SK-N-SH (cell line): ENCODE measurements around the gene GFPT2. TPM values are rescaled to one million over a fixed set of nuclear protein-coding genes. Genes with fewer than 3 reads are reported as not detected.

ENCODE experiments used
- CTCF ChIA-PET: fragments of 300-600, 350-600 bp; formaldehyde crosslinking; extraction: SDS; loops from one replicate; lab custom pipeline; 2021; lab: Yijun Ruan, JAX
- POLR2A ChIA-PET: fragments of 350-600 bp; sonication (Branson Sonifier 250); formaldehyde crosslinking; extraction: SDS; loops from one replicate; lab custom pipeline; 2020; ENCODE audit warnings: antibody characterized with exemption, inconsistent platforms; lab: Yijun Ruan, JAX
- DNase-seq: peaks from one replicate; pipeline ENCODE4 v3.0.0; 2012
- H2AFZ ChIP-seq: fragments of 200-600 bp; sonication (generic); 2 replicates; pipeline ENCODE4 v1.8.1; 2016; ENCODE audit warnings: antibody characterized with exemption, mild to moderate bottlenecking, low read depth
- H3F3A ChIP-seq: fragments of 200-600 bp; sonication (generic); replicated peaks from 2 replicates; pipeline ENCODE3; 2016; ENCODE audit warnings: antibody characterized with exemption, mild to moderate bottlenecking; ENCODE audit not compliant: insufficient read depth
- H3K27ac ChIP-seq, 2 experiments: fragments of 200-500 bp in 1 of 2; fragments of 200-600 bp in 1 of 2; sonication (Bioruptor generic) in 1 of 2; sonication (generic), shearing (Covaris generic) in 1 of 2; 2 replicates each; pipeline versions ENCODE4 v1.5.1 to v1.6.1; 2014 to 2016; ENCODE audit warnings: low read depth in 2 of 2, inconsistent platforms in 1 of 2, low read length in 1 of 2, mild to moderate bottlenecking in 1 of 2, mixed read lengths in 1 of 2
- H3K27me3 ChIP-seq: fragments of 200-600 bp; sonication (generic), shearing (Covaris generic); 2 replicates; pipeline ENCODE4 v1.6.1; 2016; ENCODE audit warnings: mixed run types; ENCODE audit not compliant: insufficient read depth
- H3K36me3 ChIP-seq, 2 experiments: fragments of 200-500 bp in 1 of 2; fragments of 200-600 bp in 1 of 2; sonication (Bioruptor generic) in 1 of 2; sonication (generic) in 1 of 2; replicated peaks in 1 of 2; 2 replicates each; pipeline versions ENCODE3 to v1.5.1; 2014 to 2016; ENCODE audit warnings: low read length in 1 of 2, mild to moderate bottlenecking in 1 of 2; ENCODE audit not compliant: insufficient read depth in 2 of 2, control insufficient read depth in 1 of 2
- H3K4me1 ChIP-seq, 2 experiments: fragments of 200-500 bp in 1 of 2; fragments of 200-600 bp in 1 of 2; sonication (Bioruptor generic) in 1 of 2; sonication (generic), shearing (Covaris generic) in 1 of 2; 2 replicates each; pipeline versions ENCODE4 v1.5.1 to v1.6.1; 2014 to 2016; ENCODE audit warnings: low read depth in 1 of 2, low read length in 1 of 2, mixed run types in 1 of 2; ENCODE audit not compliant: insufficient read depth in 2 of 2, control insufficient read depth in 1 of 2
- H3K4me2 ChIP-seq: fragments of 200-600 bp; sonication (generic), shearing (Covaris generic); 2 replicates; pipeline ENCODE4 v1.6.1; 2017; ENCODE audit warnings: mixed run types
- H3K4me3 ChIP-seq, 2 experiments: fragments of 200-500 bp in 1 of 2; fragments of 200-600 bp in 1 of 2; sonication (Bioruptor generic) in 1 of 2; sonication (generic), shearing (Covaris generic) in 1 of 2; 2 replicates each; pipeline versions ENCODE4 v1.5.1 to v1.8.1; 2014 to 2016; ENCODE audit warnings: low read depth in 2 of 2, inconsistent platforms in 1 of 2, low read length in 1 of 2, mild to moderate bottlenecking in 1 of 2, mixed read lengths in 1 of 2, moderate library complexity in 1 of 2
- H3K79me2 ChIP-seq: fragments of 200-600 bp; sonication (generic); 2 replicates; pipeline ENCODE4 v1.8.1; 2017; ENCODE audit warnings: mild to moderate bottlenecking; ENCODE audit not compliant: insufficient read depth
- H3K9ac ChIP-seq: fragments of 200-600 bp; sonication (generic); 2 replicates; pipeline ENCODE4 v1.6.1; 2017; ENCODE audit warnings: mixed run types
- H3K9me2 ChIP-seq: fragments of 200-600 bp; sonication (generic); 2 replicates; pipeline ENCODE4 v1.6.1; 2017; ENCODE audit warnings: mixed run types
- H3K9me3 ChIP-seq: fragments of 200-600 bp; sonication (generic); 2 replicates; pipeline ENCODE4 v1.6.1; 2017; ENCODE audit warnings: mixed run types, mild to moderate bottlenecking, moderate library complexity
- H4K20me1 ChIP-seq: fragments of 200-600 bp; sonication (generic); 2 replicates; pipeline ENCODE4 v1.6.1; 2017; ENCODE audit warnings: mild to moderate bottlenecking, mixed run types; ENCODE audit not compliant: insufficient read depth
- CHD2 ChIP-seq: fragments of 150-350 bp; IDR thresholded peaks from 2 replicates; pipeline ENCODE4 v1.6.1; 2018; ENCODE audit warnings: low read length; ENCODE audit not compliant: partially characterized antibody
- ELF1 ChIP-seq: IDR thresholded peaks from 2 replicates; pipeline ENCODE4 v1.4.0; 2012
- EZH2phosphoT487 ChIP-seq: fragments of 200-600 bp; sonication (generic); IDR thresholded peaks from 2 replicates; pipeline ENCODE4 v1.6.1; 2017; ENCODE audit warnings: low read depth, mixed run types, mild to moderate bottlenecking, antibody characterized with exemption, moderate library complexity, borderline replicate concordance
- FOXM1 ChIP-seq: IDR thresholded peaks from 2 replicates; pipeline ENCODE4 v1.4.0; 2012; ENCODE audit warnings: low read depth, mild to moderate bottlenecking
- GABPA ChIP-seq: IDR thresholded peaks from 2 replicates; pipeline ENCODE4 v1.4.0; 2012; ENCODE audit warnings: low read depth, mild to moderate bottlenecking
- GATA2 ChIP-seq: sonication (generic); formaldehyde crosslinking; IDR thresholded peaks from 2 replicates; pipeline ENCODE4 v1.5.0; 2020; ENCODE audit warnings: mild to moderate bottlenecking, missing genetic modification reagents
- JUND ChIP-seq: IDR thresholded peaks from 2 replicates; pipeline ENCODE4 v1.4.0; 2012
- NFIC ChIP-seq: IDR thresholded peaks from 2 replicates; pipeline ENCODE4 v1.4.0; 2012; ENCODE audit warnings: borderline replicate concordance
- NRF1 ChIP-seq: IDR thresholded peaks from 2 replicates; pipeline ENCODE4 v1.6.1; 2012; ENCODE audit warnings: low read depth, mild to moderate bottlenecking, low read length
- RAD21 ChIP-seq: IDR thresholded peaks from 2 replicates; pipeline ENCODE4 v1.6.1; 2012; ENCODE audit warnings: mild to moderate bottlenecking, low read length
- RCOR1 ChIP-seq: fragments of 150-350 bp; IDR thresholded peaks from 2 replicates; pipeline ENCODE4 v1.6.1; 2017; ENCODE audit warnings: antibody characterized with exemption, low read length
- TAF1 ChIP-seq: IDR thresholded peaks from 2 replicates; pipeline ENCODE4 v1.6.1; 2012; ENCODE audit warnings: low read depth, mild to moderate bottlenecking, low read length, moderate library complexity, borderline replicate concordance
- TEAD4 ChIP-seq: IDR thresholded peaks from 2 replicates; pipeline ENCODE4 v1.4.0; 2012; ENCODE audit warnings: mild to moderate bottlenecking, borderline replicate concordance; ENCODE audit not compliant: insufficient read depth
- YY1 ChIP-seq: IDR thresholded peaks from 2 replicates; pipeline ENCODE4 v1.4.0; 2012; ENCODE audit warnings: low read depth, mild to moderate bottlenecking
- WGBS: methylation state at CpG from one replicate; pipeline ENCODE4 v1.1.6; 2017; ENCODE audit warnings: low lambda C conversion rate; 5-methylcytosine and 5-hydroxymethylcytosine counted together
- polyA plus RNA-seq, 3 experiments: library from polyadenylated mRNA; depleted of rRNA; stranded (reverse); fragments of >200 nt; gene quantifications; 2 replicates each; pipeline ENCODE4 v1.2.3, GENCODE V29; 2012
- TF ChIP-seq, protein P1 (sequence below): IDR thresholded peaks from 2 replicates; pipeline ENCODE4 v1.4.0; 2012; ENCODE audit warnings: low read depth
- TF ChIP-seq, protein P2 (sequence below): IDR thresholded peaks from 2 replicates; pipeline ENCODE4 v1.4.0; 2012; ENCODE audit warnings: low read depth, borderline replicate concordance
- TF ChIP-seq, protein P3 (sequence below): IDR thresholded peaks from 2 replicates; pipeline ENCODE4; 2012
- TF ChIP-seq, protein P4 (sequence below): IDR thresholded peaks from 2 replicates; pipeline ENCODE4 v1.6.1; 2012; ENCODE audit warnings: mild to moderate bottlenecking, low read depth, low read length, moderate library complexity

Gene GFPT2
- polyA plus RNA-seq, 1 of the 3 experiments (the other 2 are of a cell fraction): 8.1 TPM

DNA sequence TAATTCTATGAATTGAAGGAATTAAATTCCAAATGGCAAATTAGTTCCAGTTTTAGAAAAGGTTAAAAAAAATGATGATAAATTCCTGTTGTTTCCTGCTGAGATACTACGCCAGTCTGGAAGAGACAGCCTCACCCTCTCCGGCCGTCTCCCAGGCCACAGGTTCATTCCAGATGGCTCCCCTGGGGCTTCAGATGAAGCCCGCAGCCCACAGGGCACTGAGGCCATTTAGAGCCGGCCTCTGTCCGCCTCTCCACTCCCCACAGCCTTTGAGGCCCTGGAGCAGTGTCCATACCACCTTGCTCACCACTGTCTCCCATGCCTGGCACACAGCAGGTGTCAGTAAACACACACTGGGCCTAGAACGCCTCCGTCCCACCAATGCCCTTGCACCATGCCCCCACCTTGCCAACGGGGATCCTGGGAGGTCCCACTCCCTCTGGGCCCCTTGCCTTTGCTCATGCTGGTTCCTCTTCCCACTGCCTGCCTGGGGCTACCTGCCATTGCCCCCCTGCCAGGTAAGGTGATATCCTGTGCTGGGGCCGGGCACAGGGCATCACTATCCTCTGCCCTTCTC lies 26.1 kb downstream of the GFPT2 start:
- H3K27ac ChIP-seq: no peak overlapping the region
- CTCF ChIA-PET: interaction anchor here (4.0 to 11.1 kb wide), 4 partner anchors 12 to 34 kb away, joined by 47 to 171 read pairs (median 88); partner anchors contain the start of gene MAPK9
- peaks cover 17% of the 10 kb centered on the region for H3F3A ChIP-seq
- peaks cover 0 to 12% of the 10 kb centered on the region in 2 experiments; a peak in 2 of 4 replicates for H3K4me1 ChIP-seq
- H4K20me1 ChIP-seq: no peaks in the 10 kb centered on the region
- H2AFZ ChIP-seq: no peak overlapping the region
- H3K4me3 ChIP-seq: no peak overlapping the region
- TF ChIP-seq RAD21 (no peak), CHD2 (no peak), JUND (no peak), YY1 (no peak), ELF1 (no peak), GATA2 (CRISPR knock-in tag) (no peak), NRF1 (no peak), TAF1 (no peak), RCOR1 (no peak), GABPA (no peak), TEAD4 (no peak)
- TF ChIP-seq, protein P1, sequence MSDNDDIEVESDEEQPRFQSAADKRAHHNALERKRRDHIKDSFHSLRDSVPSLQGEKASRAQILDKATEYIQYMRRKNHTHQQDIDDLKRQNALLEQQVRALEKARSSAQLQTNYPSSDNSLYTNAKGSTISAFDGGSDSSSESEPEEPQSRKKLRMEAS: no peak
- TF ChIP-seq, protein P2, sequence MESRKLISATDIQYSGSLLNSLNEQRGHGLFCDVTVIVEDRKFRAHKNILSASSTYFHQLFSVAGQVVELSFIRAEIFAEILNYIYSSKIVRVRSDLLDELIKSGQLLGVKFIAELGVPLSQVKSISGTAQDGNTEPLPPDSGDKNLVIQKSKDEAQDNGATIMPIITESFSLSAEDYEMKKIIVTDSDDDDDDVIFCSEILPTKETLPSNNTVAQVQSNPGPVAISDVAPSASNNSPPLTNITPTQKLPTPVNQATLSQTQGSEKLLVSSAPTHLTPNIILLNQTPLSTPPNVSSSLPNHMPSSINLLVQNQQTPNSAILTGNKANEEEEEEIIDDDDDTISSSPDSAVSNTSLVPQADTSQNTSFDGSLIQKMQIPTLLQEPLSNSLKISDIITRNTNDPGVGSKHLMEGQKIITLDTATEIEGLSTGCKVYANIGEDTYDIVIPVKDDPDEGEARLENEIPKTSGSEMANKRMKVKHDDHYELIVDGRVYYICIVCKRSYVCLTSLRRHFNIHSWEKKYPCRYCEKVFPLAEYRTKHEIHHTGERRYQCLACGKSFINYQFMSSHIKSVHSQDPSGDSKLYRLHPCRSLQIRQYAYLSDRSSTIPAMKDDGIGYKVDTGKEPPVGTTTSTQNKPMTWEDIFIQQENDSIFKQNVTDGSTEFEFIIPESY: no peak
- TF ChIP-seq, all 33 proteins: peak for 0
- Histone ChIP-seq H3K9me2 (no peaks in the 10 kb centered on the region), H3K9me3 (no peaks in the 10 kb centered on the region), H3K9ac (no peak overlapping the region), H3K36me3 (no peaks in the 10 kb centered on the region), H3K79me2 (no peaks in the 10 kb centered on the region), H3K27me3 (no peaks in the 10 kb centered on the region), H3K4me2 (no peak overlapping the region)
- DNase-seq: no peak
- POLR2A ChIA-PET: no interaction called here
- WGBS: 80% methylated on average over 9 of the region's 10 CpGs

DNA sequence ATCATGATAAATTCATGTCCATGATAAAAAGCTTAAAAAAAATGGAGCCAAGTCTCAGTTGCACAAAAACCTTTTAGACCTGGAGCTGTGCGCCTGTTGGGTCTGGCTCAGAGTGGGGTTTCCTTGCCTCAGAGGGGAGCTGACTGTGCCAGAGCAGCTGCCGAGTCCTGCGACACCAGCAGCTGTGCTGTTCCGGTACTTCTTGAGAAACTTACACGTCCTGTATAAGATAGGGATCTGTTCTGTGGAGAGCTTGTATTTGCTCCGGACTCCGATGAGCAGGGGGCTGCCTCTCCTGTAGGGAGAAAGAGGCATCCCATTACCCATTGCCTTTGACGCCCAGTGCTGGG lies 28.6 kb downstream of the GFPT2 start:
- Histone ChIP-seq H3K9me2 (no peaks in the 10 kb centered on the region), H3F3A (no peaks in the 10 kb centered on the region), H3K36me3 (no peaks in the 10 kb centered on the region), H3K4me3 (no peak overlapping the region), H3K9me3 (no peaks in the 10 kb centered on the region), H2AFZ (no peak overlapping the region), H3K4me1 (no peaks in the 10 kb centered on the region; a peak in 1 of 4 replicates), H3K4me2 (no peak overlapping the region), H3K27me3 (no peaks in the 10 kb centered on the region), H3K79me2 (no peaks in the 10 kb centered on the region), H4K20me1 (no peaks in the 10 kb centered on the region), H3K9ac (no peak overlapping the region), H3K27ac (no peak overlapping the region)
- 77% methylated on average over 8 of the region's 8 CpGs for WGBS
- POLR2A ChIA-PET: no interaction called here
- no peak for DNase-seq
- CTCF ChIA-PET: interaction anchor here (0.8 to 4.7 kb wide), 7 partner anchors 10 to 197 kb away, joined by 3 to 47 read pairs (median 3); partner anchors contain the start of gene RASGEF1C
- TF ChIP-seq, protein P3, sequence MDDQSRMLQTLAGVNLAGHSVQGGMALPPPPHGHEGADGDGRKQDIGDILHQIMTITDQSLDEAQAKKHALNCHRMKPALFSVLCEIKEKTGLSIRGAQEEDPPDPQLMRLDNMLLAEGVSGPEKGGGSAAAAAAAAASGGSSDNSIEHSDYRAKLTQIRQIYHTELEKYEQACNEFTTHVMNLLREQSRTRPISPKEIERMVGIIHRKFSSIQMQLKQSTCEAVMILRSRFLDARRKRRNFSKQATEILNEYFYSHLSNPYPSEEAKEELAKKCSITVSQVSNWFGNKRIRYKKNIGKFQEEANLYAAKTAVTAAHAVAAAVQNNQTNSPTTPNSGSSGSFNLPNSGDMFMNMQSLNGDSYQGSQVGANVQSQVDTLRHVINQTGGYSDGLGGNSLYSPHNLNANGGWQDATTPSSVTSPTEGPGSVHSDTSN: no peak
- no peak for TF ChIP-seq TEAD4
- TF ChIP-seq NFIC: no peak
- no peak for TF ChIP-seq EZH2phosphoT487
- TF ChIP-seq, protein P4, sequence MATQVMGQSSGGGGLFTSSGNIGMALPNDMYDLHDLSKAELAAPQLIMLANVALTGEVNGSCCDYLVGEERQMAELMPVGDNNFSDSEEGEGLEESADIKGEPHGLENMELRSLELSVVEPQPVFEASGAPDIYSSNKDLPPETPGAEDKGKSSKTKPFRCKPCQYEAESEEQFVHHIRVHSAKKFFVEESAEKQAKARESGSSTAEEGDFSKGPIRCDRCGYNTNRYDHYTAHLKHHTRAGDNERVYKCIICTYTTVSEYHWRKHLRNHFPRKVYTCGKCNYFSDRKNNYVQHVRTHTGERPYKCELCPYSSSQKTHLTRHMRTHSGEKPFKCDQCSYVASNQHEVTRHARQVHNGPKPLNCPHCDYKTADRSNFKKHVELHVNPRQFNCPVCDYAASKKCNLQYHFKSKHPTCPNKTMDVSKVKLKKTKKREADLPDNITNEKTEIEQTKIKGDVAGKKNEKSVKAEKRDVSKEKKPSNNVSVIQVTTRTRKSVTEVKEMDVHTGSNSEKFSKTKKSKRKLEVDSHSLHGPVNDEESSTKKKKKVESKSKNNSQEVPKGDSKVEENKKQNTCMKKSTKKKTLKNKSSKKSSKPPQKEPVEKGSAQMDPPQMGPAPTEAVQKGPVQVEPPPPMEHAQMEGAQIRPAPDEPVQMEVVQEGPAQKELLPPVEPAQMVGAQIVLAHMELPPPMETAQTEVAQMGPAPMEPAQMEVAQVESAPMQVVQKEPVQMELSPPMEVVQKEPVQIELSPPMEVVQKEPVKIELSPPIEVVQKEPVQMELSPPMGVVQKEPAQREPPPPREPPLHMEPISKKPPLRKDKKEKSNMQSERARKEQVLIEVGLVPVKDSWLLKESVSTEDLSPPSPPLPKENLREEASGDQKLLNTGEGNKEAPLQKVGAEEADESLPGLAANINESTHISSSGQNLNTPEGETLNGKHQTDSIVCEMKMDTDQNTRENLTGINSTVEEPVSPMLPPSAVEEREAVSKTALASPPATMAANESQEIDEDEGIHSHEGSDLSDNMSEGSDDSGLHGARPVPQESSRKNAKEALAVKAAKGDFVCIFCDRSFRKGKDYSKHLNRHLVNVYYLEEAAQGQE: no peak
- no peak for TF ChIP-seq TAF1
- no peak for TF ChIP-seq GABPA
- no peak for TF ChIP-seq FOXM1
- TF ChIP-seq, protein P2: no peak
